ENCODE data around the gene MCTP1. TPM values are rescaled to one million over a fixed set of nuclear protein-coding genes. Genes with fewer than 3 reads are reported as not detected.

Gene MCTP1
- total and polyA plus RNA-seq, 2 experiments from 2014 or later, result 1.3 to 5.7 TPM

DNA sequence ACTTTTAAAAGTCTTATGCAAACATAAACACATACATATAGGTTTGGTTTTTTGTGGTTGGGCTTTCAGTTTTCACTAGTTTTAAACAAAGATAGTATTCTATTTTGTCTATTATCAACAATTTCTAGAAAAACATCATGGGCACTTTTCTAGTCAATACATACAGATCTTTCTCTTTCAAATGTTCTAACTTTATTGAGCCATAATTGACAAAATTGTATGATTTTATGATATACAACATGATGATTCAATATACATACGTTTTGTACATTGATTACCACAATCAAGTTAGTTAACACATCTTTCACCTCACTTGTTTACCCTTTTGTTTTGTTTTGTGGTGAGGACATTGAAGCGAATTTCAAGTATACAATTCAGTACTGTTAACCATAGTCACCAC is 265.9 kb downstream of the MCTP1 start:
- Histone ChIP-seq H4K20me1 (ENCODE audit: insufficient read depth, poor library complexity, severe bottlenecking) (no peaks in the 10 kb centered on the region), H3K4me2 (no peak overlapping the region), H3K79me2 (no peaks in the 10 kb centered on the region), H2AFZ (no peak overlapping the region), H3K4me1 (ENCODE audit: insufficient read depth) (no peaks in the 10 kb centered on the region), H3K9me2 (replicated peaks; ENCODE audit: insufficient read depth) (no peaks in the 10 kb centered on the region), H3K27ac (no peak overlapping the region), H3K9me3 (ENCODE audit: low read depth) (no peaks in the 10 kb centered on the region), H3K36me3 (replicated peaks; ENCODE audit: insufficient read depth, low read depth) (no peaks in the 10 kb centered on the region), H3K4me3 (no peak overlapping the region), H3K27me3 (no peaks in the 10 kb centered on the region)
- WGBS (ENCODE audit: low lambda C conversion rate, missing lambda C conversion rate), result 79% methylated on average over 2 of the region's 2 CpGs
- TF ChIP-seq EZH2 (IDR thresholded peaks at IDR 0.05; ENCODE audit: borderline replicate concordance) (no peak), EZH2phosphoT487 (IDR thresholded peaks at IDR 0.05; ENCODE audit: low read depth, severe bottlenecking, unreplicated experiment) (no peak)
- no peak for DNase-seq (ENCODE audit: low spot score)

DNA sequence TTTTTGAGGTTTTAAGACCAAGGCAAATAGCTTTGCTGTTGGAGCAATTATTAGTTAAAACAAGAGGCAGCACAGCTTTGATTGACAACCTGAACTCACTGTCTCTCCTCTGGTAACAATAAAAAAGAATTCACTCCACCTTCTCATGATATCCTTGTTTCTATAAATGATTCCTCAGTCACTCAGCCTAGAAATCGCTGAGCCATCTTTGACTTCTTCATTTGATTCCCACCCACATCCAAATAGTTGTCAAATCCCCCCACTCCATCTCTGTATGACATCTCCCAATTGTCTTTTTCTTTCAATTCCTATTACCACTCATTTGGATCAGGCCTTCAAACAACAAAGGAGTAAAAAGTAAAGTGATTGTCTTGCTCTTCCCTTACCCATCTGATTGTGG is 266.4 kb downstream of the MCTP1 start:
- Histone ChIP-seq H3K4me1 (ENCODE audit: insufficient read depth) (no peaks in the 10 kb centered on the region), H3K36me3 (replicated peaks; ENCODE audit: insufficient read depth, low read depth) (no peaks in the 10 kb centered on the region), H3K79me2 (no peaks in the 10 kb centered on the region), H3K4me3 (no peak overlapping the region), H3K27me3 (no peaks in the 10 kb centered on the region), H4K20me1 (ENCODE audit: insufficient read depth, poor library complexity, severe bottlenecking) (no peaks in the 10 kb centered on the region), H3K9me3 (ENCODE audit: low read depth) (no peaks in the 10 kb centered on the region), H3K4me2 (no peak overlapping the region), H2AFZ (no peak overlapping the region), H3K27ac (no peak overlapping the region), H3K9me2 (replicated peaks; ENCODE audit: insufficient read depth) (no peaks in the 10 kb centered on the region)
- no peak for DNase-seq (ENCODE audit: low spot score)
- WGBS (ENCODE audit: low lambda C conversion rate, missing lambda C conversion rate), result 97% methylated on average over 1 of the region's 1 CpG
- TF ChIP-seq EZH2 (IDR thresholded peaks at IDR 0.05; ENCODE audit: borderline replicate concordance) (no peak), EZH2phosphoT487 (IDR thresholded peaks at IDR 0.05; ENCODE audit: low read depth, severe bottlenecking, unreplicated experiment) (no peak)
- TF ChIP-seq, protein P1, sequence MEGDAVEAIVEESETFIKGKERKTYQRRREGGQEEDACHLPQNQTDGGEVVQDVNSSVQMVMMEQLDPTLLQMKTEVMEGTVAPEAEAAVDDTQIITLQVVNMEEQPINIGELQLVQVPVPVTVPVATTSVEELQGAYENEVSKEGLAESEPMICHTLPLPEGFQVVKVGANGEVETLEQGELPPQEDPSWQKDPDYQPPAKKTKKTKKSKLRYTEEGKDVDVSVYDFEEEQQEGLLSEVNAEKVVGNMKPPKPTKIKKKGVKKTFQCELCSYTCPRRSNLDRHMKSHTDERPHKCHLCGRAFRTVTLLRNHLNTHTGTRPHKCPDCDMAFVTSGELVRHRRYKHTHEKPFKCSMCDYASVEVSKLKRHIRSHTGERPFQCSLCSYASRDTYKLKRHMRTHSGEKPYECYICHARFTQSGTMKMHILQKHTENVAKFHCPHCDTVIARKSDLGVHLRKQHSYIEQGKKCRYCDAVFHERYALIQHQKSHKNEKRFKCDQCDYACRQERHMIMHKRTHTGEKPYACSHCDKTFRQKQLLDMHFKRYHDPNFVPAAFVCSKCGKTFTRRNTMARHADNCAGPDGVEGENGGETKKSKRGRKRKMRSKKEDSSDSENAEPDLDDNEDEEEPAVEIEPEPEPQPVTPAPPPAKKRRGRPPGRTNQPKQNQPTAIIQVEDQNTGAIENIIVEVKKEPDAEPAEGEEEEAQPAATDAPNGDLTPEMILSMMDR (IDR thresholded peaks at IDR 0.05; ENCODE audit: poor library complexity), result no peak

DNA sequence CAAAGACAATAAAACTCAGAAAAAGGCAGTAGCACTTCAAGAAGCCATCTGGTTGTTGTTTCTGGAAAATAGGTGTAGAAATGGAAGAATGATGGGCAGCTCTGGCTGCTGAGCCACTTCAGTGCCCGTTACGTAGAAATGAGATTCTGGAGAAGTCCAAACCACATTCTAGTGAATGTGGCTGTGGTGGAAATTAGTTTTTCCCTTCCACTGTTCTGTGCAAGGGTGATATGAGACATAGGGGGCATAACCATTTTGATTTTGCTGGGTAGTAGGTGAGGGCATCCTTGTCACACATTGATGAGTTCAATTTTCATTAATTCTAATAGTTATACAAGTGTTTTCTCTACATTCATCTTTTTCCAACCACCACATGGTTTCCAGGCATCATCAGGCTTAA is 275.1 kb downstream of the MCTP1 start:
- no peak overlapping the region for H3K27ac ChIP-seq
- H3K4me2 ChIP-seq, result no peak overlapping the region
- H3K36me3 ChIP-seq (replicated peaks; ENCODE audit: insufficient read depth, low read depth), result no peaks in the 10 kb centered on the region
- no peaks in the 10 kb centered on the region for H3K79me2 ChIP-seq
- no peak for TF ChIP-seq EZH2 (IDR thresholded peaks at IDR 0.05; ENCODE audit: borderline replicate concordance)
- TF ChIP-seq EZH2phosphoT487 (IDR thresholded peaks at IDR 0.05; ENCODE audit: low read depth, severe bottlenecking, unreplicated experiment), result no peak
- TF ChIP-seq, protein P1 (IDR thresholded peaks at IDR 0.05; ENCODE audit: poor library complexity), result no peak
- DNase-seq (ENCODE audit: low spot score), result no peak
- H3K4me1 ChIP-seq (ENCODE audit: insufficient read depth), result no peaks in the 10 kb centered on the region
- no peak overlapping the region for H3K4me3 ChIP-seq
- no peaks in the 10 kb centered on the region for H3K9me3 ChIP-seq (ENCODE audit: low read depth)
- 89% methylated on average over 2 of the region's 2 CpGs for WGBS (ENCODE audit: low lambda C conversion rate, missing lambda C conversion rate)
- no peaks in the 10 kb centered on the region for H3K27me3 ChIP-seq
- H2AFZ ChIP-seq, result no peak overlapping the region
- H4K20me1 ChIP-seq (ENCODE audit: insufficient read depth, poor library complexity, severe bottlenecking), result no peaks in the 10 kb centered on the region
- H3K9me2 ChIP-seq (replicated peaks; ENCODE audit: insufficient read depth), result no peaks in the 10 kb centered on the region

GRCh38 chr5:95007921-95008597 is 276.8 kb downstream of the MCTP1 start:
- Histone ChIP-seq H3K27me3 (no peaks in the 10 kb centered on the region), H4K20me1 (ENCODE audit: insufficient read depth, poor library complexity, severe bottlenecking) (no peaks in the 10 kb centered on the region), H3K4me1 (ENCODE audit: insufficient read depth) (no peaks in the 10 kb centered on the region), H3K4me3 (no peak overlapping the region), H3K9me3 (ENCODE audit: low read depth) (no peaks in the 10 kb centered on the region), H3K27ac (no peak overlapping the region), H2AFZ (no peak overlapping the region), H3K4me2 (no peak overlapping the region), H3K9me2 (replicated peaks; ENCODE audit: insufficient read depth) (no peaks in the 10 kb centered on the region), H3K79me2 (no peaks in the 10 kb centered on the region), H3K36me3 (replicated peaks; ENCODE audit: insufficient read depth, low read depth) (no peaks in the 10 kb centered on the region)
- TF ChIP-seq EZH2 (IDR thresholded peaks at IDR 0.05; ENCODE audit: borderline replicate concordance) (no peak), EZH2phosphoT487 (IDR thresholded peaks at IDR 0.05; ENCODE audit: low read depth, severe bottlenecking, unreplicated experiment) (no peak)
- TF ChIP-seq, protein P1 (IDR thresholded peaks at IDR 0.05; ENCODE audit: poor library complexity), result no peak
- DNase-seq (ENCODE audit: low spot score), result no peak
- 86% methylated on average over 4 of the region's 4 CpGs for WGBS (ENCODE audit: low lambda C conversion rate, missing lambda C conversion rate)

All from hepatocyte (in vitro differentiated cells).